AG09309 (cell line): ENCODE results near the gene SLC24A5.

ENCODE experiments used
- DNase-seq: peaks from one replicate; pipeline ENCODE4 v3.0.0-alpha.2; 2010; ENCODE audit warnings: low read depth
- H3K4me3 ChIP-seq: 2 replicates; pipeline ENCODE4 v1.5.1; 2011; ENCODE audit warnings: mild to moderate bottlenecking, low read depth, low read length, moderate library complexity; ENCODE audit not compliant: control insufficient read depth
- CTCF ChIP-seq: IDR thresholded peaks from 2 replicates; pipeline ENCODE4 v1.5.1; 2011; ENCODE audit warnings: mild to moderate bottlenecking, low read depth, low read length, inconsistent platforms; ENCODE audit not compliant: insufficient read depth, control insufficient read depth; ENCODE audit errors: missing control alignments

Gene SLC24A5

GRCh38 chr15:48091522-48091921 lies 29.3 kb upstream of the SLC24A5 start:
- no peak for DNase-seq
- no peak for TF ChIP-seq CTCF
- no peak overlapping the region for H3K4me3 ChIP-seq

- TF ChIP-seq CTCF: no peak
- no peak overlapping the region for H3K4me3 ChIP-seq
- DNase-seq: no peak
Observed at GRCh38 chr15:48096355-48096786, 24.4 kb upstream of the SLC24A5 start.

GRCh38 chr15:48096813-48097212 lies 24.0 kb upstream of the SLC24A5 start:
- DNase-seq: peak; percentile 35
- no peak for TF ChIP-seq CTCF
- H3K4me3 ChIP-seq: no peak overlapping the region

GRCh38 chr15:48097264-48097663 lies 23.5 kb upstream of the SLC24A5 start:
- TF ChIP-seq CTCF: no peak
- H3K4me3 ChIP-seq: no peak overlapping the region
- no peak for DNase-seq

- DNase-seq: no peak
- no peak overlapping the region for H3K4me3 ChIP-seq
- no peak for TF ChIP-seq CTCF
Observed at GRCh38 chr15:48101376-48101961, 19.3 kb upstream of the SLC24A5 start.

GRCh38 chr15:48102167-48102566 lies 18.6 kb upstream of the SLC24A5 start:
- TF ChIP-seq CTCF: no peak
- no peak for DNase-seq
- H3K4me3 ChIP-seq: no peak overlapping the region

- no peak for DNase-seq
- no peak overlapping the region for H3K4me3 ChIP-seq
- no peak for TF ChIP-seq CTCF
Observed at GRCh38 chr15:48103647-48104046, 17.1 kb upstream of the SLC24A5 start.
